HL-60 (cell line): Measurements from ENCODE around the gene REG1A.

Source experiments
- DNase-seq, 2 experiments: peaks; one replicate each; pipeline ENCODE4 v3.0.0-alpha.2; 2010 to 2020; ENCODE audit warnings: low read depth in 1 of 2, low spot score in 1 of 2
- H3K27ac ChIP-seq: fragments of 250-450 bp; sonication (Bioruptor Pico); replicated peaks from 2 replicates; pipeline ENCODE4 v1.5.1; 2020; ENCODE audit warnings: mild to moderate bottlenecking, moderate library complexity
- H3K27me3 ChIP-seq: fragments of 250-450 bp; sonication (Bioruptor Pico); 2 replicates; pipeline ENCODE4 v1.5.1; 2021; ENCODE audit warnings: mild to moderate bottlenecking, moderate library complexity; ENCODE audit not compliant: insufficient read depth, poor library complexity, severe bottlenecking
- H3K4me3 ChIP-seq: replicated peaks from 2 replicates; pipeline ENCODE4 v1.5.1; 2011; ENCODE audit warnings: mild to moderate bottlenecking, control low read depth, low read length; ENCODE audit not compliant: insufficient read depth
- GABPA ChIP-seq: IDR thresholded peaks from 2 replicates; pipeline ENCODE4 v1.6.1; 2012; ENCODE audit warnings: low read depth
- POLR2AphosphoS5 ChIP-seq: IDR thresholded peaks from 2 replicates; pipeline ENCODE4 v1.6.1; 2012; ENCODE audit warnings: low read depth
- REST ChIP-seq: IDR thresholded peaks from 2 replicates; pipeline ENCODE4 v1.6.1; 2012; ENCODE audit warnings: low read depth; ENCODE audit not compliant: insufficient replicate concordance
- SPI1 ChIP-seq: IDR thresholded peaks from 2 replicates; pipeline ENCODE4 v1.6.1; 2012; ENCODE audit warnings: low read depth, mild to moderate bottlenecking, borderline replicate concordance
- long read RNA-seq: library from polyadenylated mRNA; unstranded; transcript quantifications from one replicate; pipeline ENCODE4 v2.0.0, GENCODE V29; 2020
- TF ChIP-seq, protein P1 (sequence below): IDR thresholded peaks from one replicate; pipeline ENCODE4 v1.5.1; 2011; ENCODE audit warnings: low read length, control low read depth, inconsistent platforms; ENCODE audit not compliant: insufficient read depth

REG1A gene
- long read RNA-seq, result 0 reads

GRCh38 chr2:79120194-79120713 lies at the start of gene REG1A:
REG1A (plus strand) TSS chr2:79120488; CDS start chr2:79120862, 374 bp downstream.
- DNase-seq, result no peak
- Histone ChIP-seq H3K27ac (no peak within 1 kb of the TSS), H3K27me3 (no peaks in the 10 kb centered on the region), H3K4me3 (no peak within 1 kb of the TSS)
- TF ChIP-seq GABPA (no peak), SPI1 (no peak), POLR2AphosphoS5 (no peak), REST (no peak)
- TF ChIP-seq, protein P1, sequence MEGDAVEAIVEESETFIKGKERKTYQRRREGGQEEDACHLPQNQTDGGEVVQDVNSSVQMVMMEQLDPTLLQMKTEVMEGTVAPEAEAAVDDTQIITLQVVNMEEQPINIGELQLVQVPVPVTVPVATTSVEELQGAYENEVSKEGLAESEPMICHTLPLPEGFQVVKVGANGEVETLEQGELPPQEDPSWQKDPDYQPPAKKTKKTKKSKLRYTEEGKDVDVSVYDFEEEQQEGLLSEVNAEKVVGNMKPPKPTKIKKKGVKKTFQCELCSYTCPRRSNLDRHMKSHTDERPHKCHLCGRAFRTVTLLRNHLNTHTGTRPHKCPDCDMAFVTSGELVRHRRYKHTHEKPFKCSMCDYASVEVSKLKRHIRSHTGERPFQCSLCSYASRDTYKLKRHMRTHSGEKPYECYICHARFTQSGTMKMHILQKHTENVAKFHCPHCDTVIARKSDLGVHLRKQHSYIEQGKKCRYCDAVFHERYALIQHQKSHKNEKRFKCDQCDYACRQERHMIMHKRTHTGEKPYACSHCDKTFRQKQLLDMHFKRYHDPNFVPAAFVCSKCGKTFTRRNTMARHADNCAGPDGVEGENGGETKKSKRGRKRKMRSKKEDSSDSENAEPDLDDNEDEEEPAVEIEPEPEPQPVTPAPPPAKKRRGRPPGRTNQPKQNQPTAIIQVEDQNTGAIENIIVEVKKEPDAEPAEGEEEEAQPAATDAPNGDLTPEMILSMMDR, result no peak

GRCh38 chr2:79071078-79071477 lies 49.2 kb upstream of the REG1A start:
- no peak overlapping the region for H3K4me3 ChIP-seq
- DNase-seq, result no peak
- H3K27ac ChIP-seq, result no peak overlapping the region
- no peaks in the 10 kb centered on the region for H3K27me3 ChIP-seq
- no peak for TF ChIP-seq POLR2AphosphoS5
- no peak for TF ChIP-seq REST
- no peak for TF ChIP-seq SPI1
- TF ChIP-seq, protein P1, result no peak
- TF ChIP-seq GABPA, result no peak

- Histone ChIP-seq H3K4me3 (no peak overlapping the region), H3K27ac (no peak overlapping the region), H3K27me3 (no peaks in the 10 kb centered on the region)
- no peak for DNase-seq
- TF ChIP-seq GABPA, result no peak
- no peak for TF ChIP-seq POLR2AphosphoS5
- no peak for TF ChIP-seq SPI1
- TF ChIP-seq, protein P1, result no peak
- no peak for TF ChIP-seq REST
These were observed 37.3 kb upstream of the REG1A start for GRCh38 chr2:79082987-79083386.
